DOHH2 (cell line): ENCODE data around the gene CLEC17A.
"Not testable (repeated sequence)": the region's sequence is repeated elsewhere in the genome, so short reads cannot be mapped to it uniquely, and the experiment has no call there.

Experiments used
- H3F3A ChIP-seq: fragments of 200-600 bp; sonication (generic), shearing (Covaris generic); 2 replicates; pipeline ENCODE4 v1.6.0; 2016; ENCODE audit warnings: antibody characterized with exemption, mild to moderate bottlenecking; ENCODE audit not compliant: control insufficient read depth, insufficient read depth
- H3K27ac ChIP-seq: fragments of 200-600 bp; sonication (generic); 2 replicates; pipeline ENCODE4 v1.5.1; 2014; ENCODE audit warnings: low read depth, mild to moderate bottlenecking, low read length, moderate library complexity
- H3K27me3 ChIP-seq: fragments of 200-600 bp; sonication (generic); 2 replicates; pipeline ENCODE4 v1.6.1; 2014; ENCODE audit warnings: mild to moderate bottlenecking, low read length, mixed read lengths; ENCODE audit not compliant: control insufficient read depth
- H3K36me3 ChIP-seq: fragments of 200-600 bp; sonication (generic); 2 replicates; pipeline ENCODE4 v1.6.1; 2014; ENCODE audit warnings: mild to moderate bottlenecking, low read length, moderate library complexity, mixed read lengths; ENCODE audit not compliant: control insufficient read depth
- H3K4me1 ChIP-seq: fragments of 200-600 bp; sonication (generic); 2 replicates; pipeline ENCODE4 v1.6.1; 2014; ENCODE audit warnings: mild to moderate bottlenecking, low read length, mixed read lengths; ENCODE audit not compliant: control insufficient read depth
- H3K4me2 ChIP-seq: fragments of 200-600 bp; sonication (generic); 2 replicates; pipeline ENCODE4 v1.6.0; 2014; ENCODE audit warnings: mild to moderate bottlenecking, low read length, moderate library complexity
- H3K4me3 ChIP-seq: fragments of 200-600 bp; sonication (generic); 2 replicates; pipeline ENCODE4 v1.5.1; 2014; ENCODE audit warnings: mild to moderate bottlenecking, low read length, mixed read lengths
- H3K79me2 ChIP-seq: fragments of 200-600 bp; sonication (generic); 2 replicates; pipeline ENCODE4 v1.6.1; 2014; ENCODE audit warnings: mild to moderate bottlenecking, low read length, mixed read lengths; ENCODE audit not compliant: control insufficient read depth
- H3K9me2 ChIP-seq: fragments of 200-600 bp; sonication (generic); replicated peaks from 2 replicates; pipeline ENCODE4 v1.6.1; 2014; ENCODE audit warnings: mild to moderate bottlenecking, low read length, mixed read lengths; ENCODE audit not compliant: control insufficient read depth
- H3K9me3 ChIP-seq: fragments of 200-600 bp; sonication (generic); 2 replicates; pipeline ENCODE4 v1.6.1; 2014; ENCODE audit warnings: antibody characterized with exemption, low read length, mixed read lengths; ENCODE audit not compliant: control insufficient read depth, insufficient read depth
- H4K20me1 ChIP-seq: fragments of 200-600 bp; sonication (generic); 2 replicates; pipeline ENCODE4 v1.6.0; 2014; ENCODE audit warnings: low read depth, mild to moderate bottlenecking, antibody characterized with exemption, low read length, moderate library complexity; ENCODE audit not compliant: control insufficient read depth, insufficient read depth
- EZH2phosphoT487 ChIP-seq: fragments of 200-600 bp; sonication (generic); IDR thresholded peaks from 2 replicates; pipeline ENCODE4 v1.6.1; 2017; ENCODE audit warnings: borderline replicate concordance, mild to moderate bottlenecking, antibody characterized with exemption, low read length, moderate library complexity, mixed read lengths
- TF ChIP-seq, protein P1 (sequence below): fragments of 200-600 bp; sonication (generic); IDR thresholded peaks from one replicate; pipeline ENCODE4 v1.5.1; 2014; ENCODE audit warnings: antibody characterized with exemption, mild to moderate bottlenecking, low read depth, low read length; ENCODE audit not compliant: poor library complexity, severe bottlenecking

Gene CLEC17A

GRCh38 chr19:14580623-14581237, 2.2 kb upstream of the CLEC17A start:
- no peaks in the 10 kb centered on the region for H3K9me2 ChIP-seq
- no peak overlapping the region for H3K4me3 ChIP-seq
- peaks cover 85% of the 10 kb centered on the region for H3K4me1 ChIP-seq
- H3K36me3 ChIP-seq = no peaks in the 10 kb centered on the region
- H3F3A ChIP-seq = peaks cover 29% of the 10 kb centered on the region
- no peaks in the 10 kb centered on the region for H3K9me3 ChIP-seq
- H3K27me3 ChIP-seq = no peaks in the 10 kb centered on the region
- H4K20me1 ChIP-seq = no peaks in the 10 kb centered on the region
- no peak overlapping the region for H3K4me2 ChIP-seq
- H3K27ac ChIP-seq = no peak overlapping the region
- H3K79me2 ChIP-seq = peaks cover 15% of the 10 kb centered on the region
- TF ChIP-seq EZH2phosphoT487 = no peak
- TF ChIP-seq, protein P1, sequence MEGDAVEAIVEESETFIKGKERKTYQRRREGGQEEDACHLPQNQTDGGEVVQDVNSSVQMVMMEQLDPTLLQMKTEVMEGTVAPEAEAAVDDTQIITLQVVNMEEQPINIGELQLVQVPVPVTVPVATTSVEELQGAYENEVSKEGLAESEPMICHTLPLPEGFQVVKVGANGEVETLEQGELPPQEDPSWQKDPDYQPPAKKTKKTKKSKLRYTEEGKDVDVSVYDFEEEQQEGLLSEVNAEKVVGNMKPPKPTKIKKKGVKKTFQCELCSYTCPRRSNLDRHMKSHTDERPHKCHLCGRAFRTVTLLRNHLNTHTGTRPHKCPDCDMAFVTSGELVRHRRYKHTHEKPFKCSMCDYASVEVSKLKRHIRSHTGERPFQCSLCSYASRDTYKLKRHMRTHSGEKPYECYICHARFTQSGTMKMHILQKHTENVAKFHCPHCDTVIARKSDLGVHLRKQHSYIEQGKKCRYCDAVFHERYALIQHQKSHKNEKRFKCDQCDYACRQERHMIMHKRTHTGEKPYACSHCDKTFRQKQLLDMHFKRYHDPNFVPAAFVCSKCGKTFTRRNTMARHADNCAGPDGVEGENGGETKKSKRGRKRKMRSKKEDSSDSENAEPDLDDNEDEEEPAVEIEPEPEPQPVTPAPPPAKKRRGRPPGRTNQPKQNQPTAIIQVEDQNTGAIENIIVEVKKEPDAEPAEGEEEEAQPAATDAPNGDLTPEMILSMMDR = no peak

GRCh38 chr19:14584372-14584771, 1.5 kb downstream of the CLEC17A start:
- not testable (repeated sequence) for H3K27ac ChIP-seq, H4K20me1 ChIP-seq, H3K36me3 ChIP-seq, H3F3A ChIP-seq, H3K27me3 ChIP-seq, H3K9me2 ChIP-seq, H3K9me3 ChIP-seq
- H3K79me2 ChIP-seq = peaks cover 15% of the 10 kb centered on the region
- H3K4me1 ChIP-seq = peaks cover 50% of the 10 kb centered on the region
- H3K4me2 ChIP-seq = peak overlapping the region; percentile 95
- peak overlapping the region; percentile 86 for H3K4me3 ChIP-seq

DNA sequence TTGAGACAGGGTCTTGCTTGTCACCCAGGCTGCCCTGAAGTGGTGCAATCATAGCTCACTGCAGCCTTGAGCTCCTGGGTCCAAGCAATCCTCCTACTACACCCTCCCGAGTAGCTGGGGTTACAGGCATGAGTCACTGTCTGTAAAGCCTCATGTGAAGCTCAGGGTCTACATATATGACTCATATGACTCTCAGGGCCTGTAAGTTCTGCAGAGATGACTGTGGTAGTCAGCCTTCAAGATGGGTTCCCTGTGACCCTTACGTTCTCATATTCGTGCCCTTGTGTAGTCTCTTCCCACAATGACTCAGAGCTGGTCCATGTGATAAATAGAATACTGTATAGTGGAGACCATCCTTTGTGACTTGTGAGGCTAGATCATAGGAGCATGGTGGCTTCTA, 2.3 kb downstream of the CLEC17A start:
- not testable (repeated sequence) for H3K9me2 ChIP-seq, H3K9me3 ChIP-seq, H3K27me3 ChIP-seq, H4K20me1 ChIP-seq, H3K4me2 ChIP-seq, H3F3A ChIP-seq, H3K4me3 ChIP-seq, H3K36me3 ChIP-seq, H3K27ac ChIP-seq
- H3K4me1 ChIP-seq = peaks cover 43% of the 10 kb centered on the region
- H3K79me2 ChIP-seq = peaks cover 15% of the 10 kb centered on the region

DNA sequence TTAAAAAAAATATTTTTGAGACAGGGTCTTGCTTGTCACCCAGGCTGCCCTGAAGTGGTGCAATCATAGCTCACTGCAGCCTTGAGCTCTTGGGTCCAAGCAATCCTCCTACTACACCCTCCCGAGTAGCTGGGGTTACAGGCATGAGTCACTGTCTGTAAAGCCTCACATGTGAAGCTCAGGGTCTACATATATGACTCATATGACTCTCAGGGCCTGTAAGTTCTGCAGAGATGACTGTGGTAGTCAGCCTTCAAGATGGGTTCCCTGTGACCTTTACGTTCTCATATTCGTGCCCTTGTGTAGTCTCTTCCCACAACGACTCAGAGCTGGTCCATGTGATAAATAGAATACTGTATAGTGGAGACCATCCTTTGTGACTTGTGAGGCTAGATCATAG, 6.5 kb downstream of the CLEC17A start:
- not testable (repeated sequence) for H3K27ac ChIP-seq, H3K9me3 ChIP-seq, H3K27me3 ChIP-seq, H3K4me2 ChIP-seq, H3K36me3 ChIP-seq, H3K79me2 ChIP-seq, H3K4me3 ChIP-seq, H3F3A ChIP-seq, H3K9me2 ChIP-seq, H4K20me1 ChIP-seq
- peaks cover 21% of the 10 kb centered on the region for H3K4me1 ChIP-seq

DNA sequence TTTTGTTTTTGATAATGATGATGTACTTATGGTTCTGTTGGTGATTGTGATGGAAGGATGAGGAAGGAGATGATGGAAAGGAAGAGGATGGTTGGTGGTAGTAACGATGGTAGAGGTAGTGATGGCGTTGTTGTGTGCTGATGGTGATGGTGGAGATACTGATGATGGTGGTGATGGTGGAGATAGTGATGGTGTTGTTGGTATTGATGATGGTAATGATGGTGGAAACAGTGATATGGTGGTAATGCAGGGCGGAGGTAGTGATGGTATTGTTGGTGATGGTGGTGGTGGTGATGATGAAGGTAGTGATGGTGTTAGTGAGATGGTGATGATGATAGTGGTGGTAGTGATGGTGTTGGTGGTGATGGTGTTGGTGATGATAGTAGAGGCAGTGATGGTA, 12.7 kb downstream of the CLEC17A start:
- H3K27me3 ChIP-seq = no peaks in the 10 kb centered on the region
- H3K9me3 ChIP-seq = 0 out of 2 replicates have a peak, but pooled peaks cover 4% of the 10 kb centered on the region
- no peaks in the 10 kb centered on the region for H4K20me1 ChIP-seq

More for the DNA sequence above, 12.7 kb downstream of the CLEC17A start:
- Histone ChIP-seq H3K4me2 (no peak overlapping the region), H3K36me3 (peaks cover 39% of the 10 kb centered on the region), H3K9me2 (no peaks in the 10 kb centered on the region), H3K4me1 (peaks cover 19% of the 10 kb centered on the region), H3K27ac (no peak overlapping the region), H3K79me2 (peaks cover 5% of the 10 kb centered on the region), H3F3A (no peaks in the 10 kb centered on the region), H3K4me3 (no peak overlapping the region)
- no peak for TF ChIP-seq EZH2phosphoT487
- TF ChIP-seq, protein P1 = no peak
